Suprapubic skin (tissue), 3 donors: ENCODE measurements around the gene C21orf58.

ENCODE experiments used
- POLR2A ChIP-seq, 2 donors: fragments of 450-650 bp; IDR thresholded peaks; one replicate each; pipeline ENCODE4 v1.6.1; 2017; ENCODE audit warnings: antibody characterized with exemption in 2 of 2, mild to moderate bottlenecking in 2 of 2, moderate library complexity in 2 of 2
- TF ChIP-seq, protein P1 (sequence below), 2 donors: fragments of 200-600 bp in 1 of 2; fragments of 450-650 bp in 1 of 2; sonication (generic) in 1 of 2; IDR thresholded peaks; one replicate each; pipeline ENCODE4 v1.5.1; 2016 to 2019; ENCODE audit warnings: antibody characterized with exemption in 2 of 2, mild to moderate bottlenecking in 1 of 2, moderate library complexity in 1 of 2

DNA sequence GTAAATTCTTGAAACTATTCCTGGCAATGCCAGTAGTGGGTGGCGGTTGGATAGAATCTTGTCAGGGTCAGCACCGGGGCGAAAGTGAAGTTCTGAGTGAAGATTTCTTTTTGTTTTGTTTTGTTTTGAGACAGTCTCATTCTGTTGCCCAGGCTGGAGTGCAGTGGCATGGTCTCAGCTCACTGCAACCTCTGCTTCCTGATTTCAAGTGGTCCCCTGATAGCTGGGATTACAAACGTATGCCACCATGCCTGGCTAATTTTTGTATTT is 33.6 kb upstream of the C21orf58 start:
- TF ChIP-seq, protein P1, sequence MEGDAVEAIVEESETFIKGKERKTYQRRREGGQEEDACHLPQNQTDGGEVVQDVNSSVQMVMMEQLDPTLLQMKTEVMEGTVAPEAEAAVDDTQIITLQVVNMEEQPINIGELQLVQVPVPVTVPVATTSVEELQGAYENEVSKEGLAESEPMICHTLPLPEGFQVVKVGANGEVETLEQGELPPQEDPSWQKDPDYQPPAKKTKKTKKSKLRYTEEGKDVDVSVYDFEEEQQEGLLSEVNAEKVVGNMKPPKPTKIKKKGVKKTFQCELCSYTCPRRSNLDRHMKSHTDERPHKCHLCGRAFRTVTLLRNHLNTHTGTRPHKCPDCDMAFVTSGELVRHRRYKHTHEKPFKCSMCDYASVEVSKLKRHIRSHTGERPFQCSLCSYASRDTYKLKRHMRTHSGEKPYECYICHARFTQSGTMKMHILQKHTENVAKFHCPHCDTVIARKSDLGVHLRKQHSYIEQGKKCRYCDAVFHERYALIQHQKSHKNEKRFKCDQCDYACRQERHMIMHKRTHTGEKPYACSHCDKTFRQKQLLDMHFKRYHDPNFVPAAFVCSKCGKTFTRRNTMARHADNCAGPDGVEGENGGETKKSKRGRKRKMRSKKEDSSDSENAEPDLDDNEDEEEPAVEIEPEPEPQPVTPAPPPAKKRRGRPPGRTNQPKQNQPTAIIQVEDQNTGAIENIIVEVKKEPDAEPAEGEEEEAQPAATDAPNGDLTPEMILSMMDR (IDR thresholded peaks at IDR 0.05), result no peak
- TF ChIP-seq POLR2A (IDR thresholded peaks at IDR 0.05), result no peak
